BJ (cell line): ENCODE results near the gene PPRC1. TPM values are rescaled to one million over a fixed set of nuclear protein-coding genes. Genes with fewer than 3 reads are reported as not detected.

Source experiments
- CTCF ChIA-PET: fragments of 350-600 bp; formaldehyde crosslinking; extraction: SDS; loops from one replicate; lab custom pipeline; 2021; ENCODE audit warnings: antibody characterized with exemption, inconsistent platforms; lab: Yijun Ruan, JAX
- POLR2A ChIA-PET: fragments of 300-600 bp; sonication (Branson Sonifier 250); formaldehyde crosslinking; extraction: SDS; loops from one replicate; lab custom pipeline; 2021; ENCODE audit warnings: antibody characterized with exemption; lab: Charles Lee
- DNase-seq: peaks from one replicate; pipeline ENCODE4 v3.0.0-alpha.2; 2011; ENCODE audit warnings: low read depth
- H3K27me3 ChIP-seq: 2 replicates; pipeline ENCODE4 v1.6.0; 2011; ENCODE audit warnings: low read length; ENCODE audit not compliant: control insufficient read depth, insufficient read depth
- H3K36me3 ChIP-seq: 2 replicates; pipeline ENCODE4 v1.5.1; 2011; ENCODE audit warnings: low read length; ENCODE audit not compliant: control insufficient read depth, insufficient read depth
- H3K4me3 ChIP-seq: 2 replicates; pipeline ENCODE4 v1.5.1; 2011; ENCODE audit warnings: low read depth, mild to moderate bottlenecking, control low read depth, low read length
- polyA plus RNA-seq: library from polyadenylated mRNA; depleted of rRNA; stranded (reverse); fragments of >200 nt; gene quantifications from 2 replicates; pipeline ENCODE4 v1.2.3, GENCODE V29; 2011; rRNA removed
- small RNA-seq: library from RNA; depleted of rRNA; stranded (forward); fragments of <200 nt; gene quantifications from one replicate; pipeline ENCODE3, GENCODE V24; 2012; ENCODE audit warnings: low replicate concordance, low read depth; ENCODE audit not compliant: insufficient read length
- TF ChIP-seq, protein P1 (sequence below): IDR thresholded peaks from 2 replicates; pipeline ENCODE4 v1.5.1; 2011; ENCODE audit warnings: low read depth, mild to moderate bottlenecking, control low read depth, inconsistent platforms, low read length, moderate library complexity; ENCODE audit not compliant: insufficient read depth

The PPRC1 gene
- polyA plus RNA-seq, 1 experiment, result 17.3 TPM

DNA sequence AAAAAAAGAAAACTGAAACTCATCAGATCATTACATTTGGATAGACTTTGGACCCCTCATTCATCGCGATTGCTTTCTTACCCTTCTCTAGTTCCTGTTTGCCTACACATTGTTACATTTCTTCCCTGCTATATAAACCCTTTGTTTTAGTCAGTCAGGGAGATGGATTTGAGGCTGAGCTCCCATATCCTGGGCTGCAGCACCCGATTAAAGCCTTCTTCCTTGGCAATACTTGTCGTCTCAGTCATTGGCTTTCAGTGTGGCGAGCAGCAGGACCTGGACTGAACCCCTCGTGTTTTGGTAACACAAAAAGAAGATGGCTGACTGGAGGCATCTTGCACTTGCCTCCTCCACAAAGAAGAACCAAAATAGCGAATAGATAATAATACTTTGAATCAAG is 59.1 kb downstream of the PPRC1 start:
- POLR2A ChIA-PET, result no interaction called here
- no peak for DNase-seq
- peaks cover 10% of the 10 kb centered on the region for H3K27me3 ChIP-seq
- TF ChIP-seq, protein P1, sequence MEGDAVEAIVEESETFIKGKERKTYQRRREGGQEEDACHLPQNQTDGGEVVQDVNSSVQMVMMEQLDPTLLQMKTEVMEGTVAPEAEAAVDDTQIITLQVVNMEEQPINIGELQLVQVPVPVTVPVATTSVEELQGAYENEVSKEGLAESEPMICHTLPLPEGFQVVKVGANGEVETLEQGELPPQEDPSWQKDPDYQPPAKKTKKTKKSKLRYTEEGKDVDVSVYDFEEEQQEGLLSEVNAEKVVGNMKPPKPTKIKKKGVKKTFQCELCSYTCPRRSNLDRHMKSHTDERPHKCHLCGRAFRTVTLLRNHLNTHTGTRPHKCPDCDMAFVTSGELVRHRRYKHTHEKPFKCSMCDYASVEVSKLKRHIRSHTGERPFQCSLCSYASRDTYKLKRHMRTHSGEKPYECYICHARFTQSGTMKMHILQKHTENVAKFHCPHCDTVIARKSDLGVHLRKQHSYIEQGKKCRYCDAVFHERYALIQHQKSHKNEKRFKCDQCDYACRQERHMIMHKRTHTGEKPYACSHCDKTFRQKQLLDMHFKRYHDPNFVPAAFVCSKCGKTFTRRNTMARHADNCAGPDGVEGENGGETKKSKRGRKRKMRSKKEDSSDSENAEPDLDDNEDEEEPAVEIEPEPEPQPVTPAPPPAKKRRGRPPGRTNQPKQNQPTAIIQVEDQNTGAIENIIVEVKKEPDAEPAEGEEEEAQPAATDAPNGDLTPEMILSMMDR, result no peak
- H3K36me3 ChIP-seq, result no peaks in the 10 kb centered on the region
- no peak overlapping the region for H3K4me3 ChIP-seq
- CTCF ChIA-PET, result interaction anchor here (1.2 kb wide), 1 partner anchor 22 kb away, joined by 3 read pairs; no protein-coding TSS in a partner anchor

DNA sequence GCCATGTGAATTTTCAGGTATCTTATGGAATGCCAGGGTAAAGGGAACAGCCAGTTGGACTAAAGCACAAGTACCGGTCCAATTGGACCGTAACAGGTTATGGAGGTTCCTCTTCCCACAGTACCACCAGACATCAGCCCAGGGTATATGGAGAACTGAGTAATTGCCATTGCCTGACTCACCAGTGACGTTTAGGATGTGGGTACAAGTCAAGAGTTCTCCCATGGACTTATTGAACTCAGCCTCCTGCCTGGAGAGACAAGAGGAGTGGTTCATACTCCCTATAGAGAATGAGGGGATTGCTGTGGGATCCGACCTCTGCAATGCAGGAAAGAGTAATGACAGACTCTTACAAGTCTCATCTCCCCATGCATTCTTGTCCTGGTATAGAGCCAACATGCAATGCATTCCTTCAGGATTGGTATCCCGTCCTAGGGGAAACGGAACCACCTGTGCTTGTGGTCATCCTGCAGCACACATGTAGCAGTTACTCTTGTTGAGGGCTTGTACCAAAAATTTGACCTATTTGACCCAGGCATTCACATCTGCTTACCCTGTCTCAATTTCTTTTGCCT is 62.5 kb downstream of the PPRC1 start:
- POLR2A ChIA-PET, result no interaction called here

DNA sequence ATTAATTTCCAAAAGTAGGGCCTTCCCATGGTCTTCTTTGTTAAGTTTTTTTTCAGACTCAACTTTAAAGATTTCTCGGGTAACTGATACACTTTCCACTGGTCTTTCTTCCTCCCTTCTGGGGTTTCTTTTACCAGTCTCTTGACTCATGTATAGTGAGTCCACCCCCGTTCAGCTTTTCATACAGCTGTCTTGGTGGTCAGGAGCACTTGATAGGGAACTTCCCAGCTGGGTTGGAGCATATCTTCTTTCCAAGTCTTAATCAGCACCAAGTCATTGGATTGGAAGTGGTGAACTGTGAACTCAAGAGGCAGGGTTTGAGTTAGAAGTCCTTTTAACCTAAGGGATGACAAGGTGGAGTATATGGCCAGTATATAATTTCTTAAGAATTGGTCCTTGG is 64.1 kb downstream of the PPRC1 start:
- TF ChIP-seq, protein P1, result no peak
- Histone ChIP-seq H3K4me3 (no peak overlapping the region), H3K36me3 (no peaks in the 10 kb centered on the region), H3K27me3 (peaks cover 4% of the 10 kb centered on the region)
- CTCF ChIA-PET, result no interaction called here
- no peak for DNase-seq
- POLR2A ChIA-PET, result no interaction called here

More for the DNA sequence above, 62.5 kb downstream of the PPRC1 start:
- no peak for DNase-seq
- Histone ChIP-seq H3K4me3 (no peak overlapping the region), H3K27me3 (peaks cover 4% of the 10 kb centered on the region), H3K36me3 (no peaks in the 10 kb centered on the region)
- CTCF ChIA-PET, result interaction anchor here (1.1 kb wide), 1 partner anchor 26 kb away, joined by 3 read pairs; no protein-coding TSS in a partner anchor
- TF ChIP-seq, protein P1, result no peak

DNA sequence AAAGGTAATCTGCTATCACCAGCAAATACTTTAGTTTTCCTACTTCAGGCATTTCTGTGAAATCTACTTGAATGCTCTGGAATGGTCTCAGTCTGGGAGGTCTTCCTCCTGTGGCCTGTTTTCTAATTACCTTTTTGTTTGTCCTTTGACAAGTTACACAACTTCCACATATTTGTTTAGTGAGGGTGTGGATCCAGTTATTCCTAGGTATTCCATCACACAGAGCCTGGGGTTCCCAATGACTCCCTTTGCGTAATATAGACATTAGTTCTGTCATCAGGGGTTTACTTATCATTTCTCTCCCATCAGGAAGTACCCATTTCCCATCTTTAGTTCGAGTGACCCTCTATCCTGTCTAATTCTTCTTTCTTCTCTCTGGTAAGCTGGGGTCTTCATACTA is 65.2 kb downstream of the PPRC1 start:
- Histone ChIP-seq H3K27me3 (peaks cover 3% of the 10 kb centered on the region), H3K36me3 (no peaks in the 10 kb centered on the region), H3K4me3 (no peak overlapping the region)
- TF ChIP-seq, protein P1, result no peak
- POLR2A ChIA-PET, result no interaction called here
- CTCF ChIA-PET, result no interaction called here
- no peak for DNase-seq

Small RNA genes within 50 kb of the gene (small RNA-seq; reads per million reads assigned to genes)
- gene AL500527.1 (not detected), gene AL500527.2 (not detected)

Other genes with a start within 250 kb of the PPRC1 start
- gene ARMH3, start 76.9 kb upstream of the PPRC1 start, polyA plus RNA-seq, result 17.9 and 18.5 TPM in 2 replicates
- 8.3 and 11.8 TPM in 2 replicates for gene HPS6, start 67.7 kb upstream of the PPRC1 start, polyA plus RNA-seq
- gene LDB1, start 12.7 kb upstream of the PPRC1 start, polyA plus RNA-seq, result 85.3 and 115 TPM in 2 replicates
- 47.5 and 49.2 TPM in 2 replicates for gene NOLC1, start 19.3 kb downstream of the PPRC1 start, polyA plus RNA-seq
- 0.34 and 0.43 TPM in 2 replicates for gene ELOVL3, start 93.3 kb downstream of the PPRC1 start, polyA plus RNA-seq
- gene PITX3, start 108.5 kb downstream of the PPRC1 start, polyA plus RNA-seq, result not detected in 2 replicates
- 19.0 and 28.4 TPM in 2 replicates for gene GBF1, start 112.5 kb downstream of the PPRC1 start, polyA plus RNA-seq